ENCODE measurements around the gene KRTAP19-1.

DNA sequence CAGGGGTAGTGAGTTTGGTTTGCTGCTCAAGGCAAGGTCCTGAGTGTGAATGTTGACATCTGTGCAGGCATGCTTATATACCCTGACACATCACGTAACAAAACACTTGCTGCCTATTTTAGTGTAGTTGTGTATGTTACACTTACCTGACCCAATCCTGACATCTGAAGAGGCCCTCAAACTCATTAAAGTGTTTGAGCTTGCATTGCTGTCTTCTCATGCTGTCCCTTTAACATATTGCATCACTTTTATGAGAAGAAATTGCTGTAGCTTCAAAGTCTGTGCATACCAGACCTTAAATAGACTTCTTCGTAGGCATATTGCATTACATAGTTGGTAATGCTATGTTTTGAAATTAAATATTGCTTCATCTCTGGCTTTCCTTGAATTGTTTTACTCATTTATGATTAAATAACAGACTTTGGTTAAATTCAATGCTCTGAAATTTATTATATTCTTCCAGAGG lies 11.8 kb upstream of the KRTAP19-1 start, which contains the start of gene KRTAP19-3:
- TF ChIP-seq RAD21 (conservative IDR thresholded peaks at IDR 0.05) (no peak), TAF1 (IDR thresholded peaks at IDR 0.05; ENCODE audit: low read depth) (no peak), EP300 (conservative IDR thresholded peaks at IDR 0.05; ENCODE audit: poor library complexity, severe bottlenecking) (no peak), MXI1 (conservative IDR thresholded peaks at IDR 0.05; ENCODE audit: poor library complexity, severe bottlenecking) (no peak), SMC3 (conservative IDR thresholded peaks at IDR 0.05; ENCODE audit: poor library complexity) (no peak), EZH2 (IDR thresholded peaks at IDR 0.05; ENCODE audit: borderline replicate concordance, insufficient read depth, low read length, poor library complexity, severe bottlenecking) (no peak)
- TF ChIP-seq, protein P1, sequence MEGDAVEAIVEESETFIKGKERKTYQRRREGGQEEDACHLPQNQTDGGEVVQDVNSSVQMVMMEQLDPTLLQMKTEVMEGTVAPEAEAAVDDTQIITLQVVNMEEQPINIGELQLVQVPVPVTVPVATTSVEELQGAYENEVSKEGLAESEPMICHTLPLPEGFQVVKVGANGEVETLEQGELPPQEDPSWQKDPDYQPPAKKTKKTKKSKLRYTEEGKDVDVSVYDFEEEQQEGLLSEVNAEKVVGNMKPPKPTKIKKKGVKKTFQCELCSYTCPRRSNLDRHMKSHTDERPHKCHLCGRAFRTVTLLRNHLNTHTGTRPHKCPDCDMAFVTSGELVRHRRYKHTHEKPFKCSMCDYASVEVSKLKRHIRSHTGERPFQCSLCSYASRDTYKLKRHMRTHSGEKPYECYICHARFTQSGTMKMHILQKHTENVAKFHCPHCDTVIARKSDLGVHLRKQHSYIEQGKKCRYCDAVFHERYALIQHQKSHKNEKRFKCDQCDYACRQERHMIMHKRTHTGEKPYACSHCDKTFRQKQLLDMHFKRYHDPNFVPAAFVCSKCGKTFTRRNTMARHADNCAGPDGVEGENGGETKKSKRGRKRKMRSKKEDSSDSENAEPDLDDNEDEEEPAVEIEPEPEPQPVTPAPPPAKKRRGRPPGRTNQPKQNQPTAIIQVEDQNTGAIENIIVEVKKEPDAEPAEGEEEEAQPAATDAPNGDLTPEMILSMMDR (IDR thresholded peaks at IDR 0.05; ENCODE audit: poor library complexity, severe bottlenecking) = no peak
